Smooth muscle cell (in vitro differentiated cells): ENCODE measurements around the gene SULT1B1. TPM values are rescaled to one million over a fixed set of nuclear protein-coding genes. Genes with fewer than 3 reads are reported as not detected.

Source experiments
- DNase-seq: peaks from one replicate; lab custom pipeline; 2025; ENCODE audit not compliant: unreplicated experiment; lab: John Stamatoyannopoulos, UW
- H2AFZ ChIP-seq: fragments of 200-600 bp; sonication (generic); 2 replicates; pipeline ENCODE4 v1.6.0; 2016; ENCODE audit warnings: antibody characterized with exemption, low read depth, mild to moderate bottlenecking
- H3F3A ChIP-seq: fragments of 200-600 bp; sonication (generic); 2 replicates; pipeline ENCODE4 v1.6.0; 2017; ENCODE audit warnings: antibody characterized with exemption, low read depth
- H3K27ac ChIP-seq: fragments of 200-600 bp; sonication (generic); 2 replicates; pipeline ENCODE4 v1.5.1; 2016; ENCODE audit warnings: low read depth, mild to moderate bottlenecking
- H3K27me3 ChIP-seq: fragments of 200-600 bp; sonication (generic); 2 replicates; pipeline ENCODE4 v1.6.1; 2016; ENCODE audit warnings: low read depth, mild to moderate bottlenecking
- H3K36me3 ChIP-seq: fragments of 200-600 bp; sonication (generic); 2 replicates; pipeline ENCODE4 v1.5.1; 2016; ENCODE audit warnings: low read depth
- H3K4me1 ChIP-seq: fragments of 200-600 bp; sonication (generic); 2 replicates; pipeline ENCODE4 v1.5.1; 2016; ENCODE audit warnings: low read depth
- H3K4me2 ChIP-seq: fragments of 200-600 bp; sonication (generic); 2 replicates; pipeline ENCODE4 v1.6.0; 2016; ENCODE audit warnings: mild to moderate bottlenecking
- H3K4me3 ChIP-seq: fragments of 200-600 bp; sonication (generic); 2 replicates; pipeline ENCODE4 v1.5.1; 2016; ENCODE audit warnings: mild to moderate bottlenecking
- H3K79me2 ChIP-seq: fragments of 200-600 bp; sonication (generic); 2 replicates; pipeline ENCODE4 v1.6.0; 2016; ENCODE audit warnings: low read depth, mild to moderate bottlenecking
- H3K9ac ChIP-seq: fragments of 200-600 bp; sonication (generic); 2 replicates; pipeline ENCODE4 v1.6.0; 2016; ENCODE audit warnings: low read depth
- H3K9me3 ChIP-seq: fragments of 200-600 bp; sonication (generic); replicated peaks from 2 replicates; pipeline ENCODE4 v1.5.1; 2016; ENCODE audit warnings: low read depth
- H4K20me1 ChIP-seq: fragments of 200-600 bp; sonication (generic); 2 replicates; pipeline ENCODE4 v1.6.0; 2016; ENCODE audit warnings: low read depth
- WGBS: methylation state at CpG from one replicate; pipeline ENCODE4 v1.1.7; 2016; ENCODE audit warnings: low lambda C conversion rate; 5-methylcytosine and 5-hydroxymethylcytosine counted together
- polyA plus RNA-seq: library from polyadenylated mRNA; unstranded; fragments of >200 nt; fragmentation: Nextera tagmentation; extraction: Ambion mirVana; gene quantifications from 2 replicates; pipeline ENCODE4 v1.2.1, GENCODE V29; 2016
- total RNA-seq: library from RNA; depleted of rRNA; stranded (reverse); fragments of >200 nt; gene quantifications from 2 replicates; pipeline ENCODE4 v1.2.3, GENCODE V29; 2014
- TF ChIP-seq, protein P1 (sequence below): fragments of 200-600 bp; sonication (generic); IDR thresholded peaks from 2 replicates; pipeline ENCODE4 v1.5.1; 2017; ENCODE audit warnings: borderline replicate concordance, mild to moderate bottlenecking, antibody characterized with exemption; ENCODE audit not compliant: insufficient read depth, poor library complexity, severe bottlenecking

SULT1B1 gene
- total RNA-seq (0.13 TPM in 1 of 2 replicates, not detected in the other), polyA plus RNA-seq (0.02 TPM in 1 of 2 replicates, not detected in the other)

- H3K4me3 ChIP-seq = peak within 1 kb of the TSS; percentile 38
- H3K36me3 ChIP-seq = no peaks in the 10 kb centered on the region
- no peaks in the 10 kb centered on the region for H3K4me1 ChIP-seq
- 76% methylated on average over 2 of the region's 2 CpGs for WGBS
- TF ChIP-seq, protein P1, sequence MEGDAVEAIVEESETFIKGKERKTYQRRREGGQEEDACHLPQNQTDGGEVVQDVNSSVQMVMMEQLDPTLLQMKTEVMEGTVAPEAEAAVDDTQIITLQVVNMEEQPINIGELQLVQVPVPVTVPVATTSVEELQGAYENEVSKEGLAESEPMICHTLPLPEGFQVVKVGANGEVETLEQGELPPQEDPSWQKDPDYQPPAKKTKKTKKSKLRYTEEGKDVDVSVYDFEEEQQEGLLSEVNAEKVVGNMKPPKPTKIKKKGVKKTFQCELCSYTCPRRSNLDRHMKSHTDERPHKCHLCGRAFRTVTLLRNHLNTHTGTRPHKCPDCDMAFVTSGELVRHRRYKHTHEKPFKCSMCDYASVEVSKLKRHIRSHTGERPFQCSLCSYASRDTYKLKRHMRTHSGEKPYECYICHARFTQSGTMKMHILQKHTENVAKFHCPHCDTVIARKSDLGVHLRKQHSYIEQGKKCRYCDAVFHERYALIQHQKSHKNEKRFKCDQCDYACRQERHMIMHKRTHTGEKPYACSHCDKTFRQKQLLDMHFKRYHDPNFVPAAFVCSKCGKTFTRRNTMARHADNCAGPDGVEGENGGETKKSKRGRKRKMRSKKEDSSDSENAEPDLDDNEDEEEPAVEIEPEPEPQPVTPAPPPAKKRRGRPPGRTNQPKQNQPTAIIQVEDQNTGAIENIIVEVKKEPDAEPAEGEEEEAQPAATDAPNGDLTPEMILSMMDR = no peak
- H3K27me3 ChIP-seq = no peaks in the 10 kb centered on the region
- H3K9me3 ChIP-seq = no peaks in the 10 kb centered on the region
- no peak within 1 kb of the TSS for H3K4me2 ChIP-seq
- no peaks in the 10 kb centered on the region for H3K79me2 ChIP-seq
- no peak for DNase-seq
- H3K27ac ChIP-seq = no peak within 1 kb of the TSS
- H3F3A ChIP-seq = no peaks in the 10 kb centered on the region
- H3K9ac ChIP-seq = no peak within 1 kb of the TSS
- H2AFZ ChIP-seq = peak within 1 kb of the TSS; percentile 51
- no peaks in the 10 kb centered on the region for H4K20me1 ChIP-seq
These were observed at the start of gene SULT1B1 for GRCh38 chr4:69760455-69760854. Gene SULT1B1, minus strand, starts transcription at chr4:69760620. Its CDS starts 5,403 bp downstream, at chr4:69755217.

DNA sequence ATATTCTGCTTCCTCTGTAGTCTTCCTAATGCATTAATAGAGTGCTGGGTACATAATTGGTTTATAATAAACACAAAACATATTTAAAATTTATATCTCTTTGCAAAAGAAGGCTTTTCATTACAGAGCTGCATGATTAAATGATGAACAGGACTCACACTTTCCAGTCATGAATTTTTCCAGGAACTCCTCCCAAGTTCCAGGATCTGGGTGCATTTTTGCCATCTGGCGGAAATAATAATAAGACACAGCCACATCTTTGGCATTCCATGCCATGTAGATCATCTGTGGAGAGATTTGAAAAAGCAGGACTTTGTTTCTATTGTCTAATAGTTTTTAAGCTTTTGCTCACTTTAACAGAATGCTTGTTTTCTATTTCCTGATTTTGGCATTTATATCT lies 40.2 kb upstream of the SULT1B1 start:
- WGBS = 74% methylated on average over 1 of the region's 1 CpG
- Histone ChIP-seq H3K9me3 (no peaks in the 10 kb centered on the region), H3K36me3 (no peaks in the 10 kb centered on the region), H3K4me3 (no peak overlapping the region), H3K4me1 (no peaks in the 10 kb centered on the region), H3K79me2 (no peaks in the 10 kb centered on the region), H3K4me2 (no peak overlapping the region), H3K9ac (no peak overlapping the region), H4K20me1 (no peaks in the 10 kb centered on the region), H3K27me3 (no peaks in the 10 kb centered on the region), H3K27ac (no peak overlapping the region), H3F3A (no peaks in the 10 kb centered on the region), H2AFZ (no peak overlapping the region)
- TF ChIP-seq, protein P1 = no peak
- DNase-seq = no peak

DNA sequence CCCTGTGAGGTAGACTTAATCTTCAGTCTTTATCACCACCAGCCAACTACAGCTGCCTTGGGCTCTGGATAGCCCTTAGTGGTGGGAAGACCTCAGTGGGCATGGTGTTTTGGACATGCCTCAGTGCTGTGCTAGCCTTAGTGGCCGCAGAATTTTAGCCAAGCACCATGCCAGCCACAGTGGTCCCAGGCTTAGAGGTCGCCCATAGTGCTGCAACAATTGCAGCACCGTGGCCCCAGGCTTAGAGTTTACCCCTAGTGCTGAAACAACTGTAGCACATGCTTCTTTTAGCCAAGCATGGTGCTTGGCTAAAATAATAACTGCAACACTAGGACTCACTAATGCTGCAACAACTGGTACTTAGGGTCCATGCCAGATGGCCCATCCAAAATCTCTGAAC lies 38.9 kb upstream of the SULT1B1 start:
- H3K4me3 ChIP-seq = no peak overlapping the region
- no peak overlapping the region for H3K27ac ChIP-seq
- no peaks in the 10 kb centered on the region for H3K79me2 ChIP-seq
- H4K20me1 ChIP-seq = no peaks in the 10 kb centered on the region
- no peaks in the 10 kb centered on the region for H3F3A ChIP-seq
- no peak overlapping the region for H3K9ac ChIP-seq
- WGBS = 100% methylated on average over 3 of the region's 3 CpGs
- no peaks in the 10 kb centered on the region for H3K36me3 ChIP-seq
- H3K27me3 ChIP-seq = no peaks in the 10 kb centered on the region
- no peak overlapping the region for H2AFZ ChIP-seq
- no peak overlapping the region for H3K4me2 ChIP-seq
- TF ChIP-seq, protein P1 = no peak
- no peaks in the 10 kb centered on the region for H3K4me1 ChIP-seq
- no peaks in the 10 kb centered on the region for H3K9me3 ChIP-seq
- DNase-seq = no peak

DNA sequence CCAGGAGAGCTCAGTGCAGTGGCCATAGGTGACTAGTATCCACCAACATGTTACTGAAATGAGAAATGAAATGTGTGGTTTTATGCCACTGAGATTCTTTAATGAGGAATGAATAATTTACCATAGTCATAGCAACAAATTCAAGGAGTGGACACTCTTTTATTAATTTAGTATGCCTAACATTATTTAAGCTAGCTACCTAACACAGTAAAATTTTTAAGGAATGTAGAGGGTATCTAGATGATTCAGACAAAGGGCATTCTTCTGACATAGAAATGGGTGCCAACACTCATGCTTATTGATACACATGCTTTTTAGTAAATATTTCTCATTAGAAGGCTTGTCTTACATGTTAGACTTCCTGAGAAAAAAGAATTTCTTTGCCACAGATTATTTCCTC lies 33.3 kb upstream of the SULT1B1 start:
- Histone ChIP-seq H4K20me1 (no peaks in the 10 kb centered on the region), H3K4me3 (no peak overlapping the region), H2AFZ (no peak overlapping the region), H3K9ac (no peak overlapping the region), H3K4me1 (no peaks in the 10 kb centered on the region), H3F3A (no peaks in the 10 kb centered on the region), H3K27ac (no peak overlapping the region), H3K79me2 (no peaks in the 10 kb centered on the region), H3K9me3 (no peaks in the 10 kb centered on the region), H3K27me3 (no peaks in the 10 kb centered on the region), H3K4me2 (no peak overlapping the region), H3K36me3 (no peaks in the 10 kb centered on the region)
- no peak for DNase-seq
- TF ChIP-seq, protein P1 = no peak
